Colon (tissue), 2 donors: ENCODE results near the gene ARL9.

Experiments used
- FAIRE-seq: peaks from 2 replicates; lab custom pipeline; 2012; peaks lifted over from hg19 to GRCh38; lab: Jason Lieb, UNC
- donor health status: control.
- donor health status: control.

ARL9 gene

GRCh38 chr4:56531823-56532222 is 26.2 kb downstream of the ARL9 start:
- no peak for FAIRE-seq

GRCh38 chr4:56532239-56532638 is 26.6 kb downstream of the ARL9 start:
- FAIRE-seq = no peak

GRCh38 chr4:56535915-56536314 is 30.3 kb downstream of the ARL9 start:
- FAIRE-seq = no peak

DNA sequence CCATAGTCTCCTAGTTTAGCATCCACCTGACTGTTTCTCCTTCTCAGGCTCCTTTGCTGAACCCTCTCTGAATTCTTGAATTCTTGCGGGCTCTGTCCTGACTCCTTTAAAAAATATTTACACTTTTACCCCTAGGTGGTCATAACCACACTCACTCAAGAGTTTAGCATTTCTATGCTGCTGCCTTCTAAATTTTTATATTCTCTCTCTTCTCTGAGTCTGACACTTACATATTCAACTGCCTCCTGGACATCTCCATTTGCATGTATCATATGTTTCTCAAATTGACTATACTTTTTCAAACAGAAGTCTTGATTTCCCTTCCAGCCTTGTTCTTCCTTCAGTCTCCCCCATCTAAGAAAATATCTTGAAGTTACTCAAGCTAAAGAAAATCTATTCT is 31.6 kb downstream of the ARL9 start:
- no peak for FAIRE-seq

DNA sequence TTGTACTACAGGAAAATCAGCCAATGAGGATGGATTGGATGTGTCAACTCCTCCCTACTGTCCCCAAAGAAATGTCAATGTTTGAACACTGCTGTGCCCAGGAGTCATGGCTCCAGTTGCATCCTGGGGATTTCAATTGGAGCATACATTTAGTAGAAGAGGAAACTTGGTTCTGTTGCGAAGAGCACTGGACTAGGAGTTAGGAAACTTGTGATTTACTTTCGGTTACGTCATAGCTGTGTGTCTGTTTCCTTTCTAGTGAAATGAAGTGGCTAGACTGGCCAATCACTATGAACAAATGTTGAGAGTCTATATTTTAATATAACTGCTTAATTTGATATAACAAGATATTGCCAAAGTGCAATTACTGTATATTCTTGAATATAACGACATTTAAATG is 35.2 kb downstream of the ARL9 start:
- FAIRE-seq = no peak

DNA sequence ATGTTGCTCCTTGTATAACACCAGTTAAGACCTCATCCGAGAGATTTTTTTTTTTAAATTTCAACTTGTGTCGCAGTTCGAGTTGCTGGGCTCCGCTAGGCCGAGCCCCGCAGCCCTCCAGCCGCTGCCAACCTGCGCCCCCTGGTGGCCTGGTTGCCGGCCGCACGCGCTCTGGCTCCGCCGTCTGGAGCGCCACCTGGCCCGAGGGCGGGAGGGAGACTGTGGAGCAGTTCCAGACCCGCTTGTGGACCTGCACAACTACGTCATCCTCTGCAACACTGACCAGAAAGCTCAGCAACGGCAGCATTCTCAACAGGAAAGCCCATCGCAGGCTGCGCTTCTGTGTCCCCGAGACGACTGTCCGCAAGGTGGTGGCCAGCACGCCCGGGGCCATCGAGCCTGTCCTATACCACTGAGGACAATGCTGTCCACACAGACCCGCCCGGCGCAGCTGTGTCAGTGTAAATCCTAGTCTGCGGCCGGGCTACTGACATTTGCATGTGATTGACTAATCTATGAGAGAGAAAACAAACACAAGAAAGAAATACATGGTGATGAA is 39.1 kb downstream of the ARL9 start:
- FAIRE-seq = no peak

DNA sequence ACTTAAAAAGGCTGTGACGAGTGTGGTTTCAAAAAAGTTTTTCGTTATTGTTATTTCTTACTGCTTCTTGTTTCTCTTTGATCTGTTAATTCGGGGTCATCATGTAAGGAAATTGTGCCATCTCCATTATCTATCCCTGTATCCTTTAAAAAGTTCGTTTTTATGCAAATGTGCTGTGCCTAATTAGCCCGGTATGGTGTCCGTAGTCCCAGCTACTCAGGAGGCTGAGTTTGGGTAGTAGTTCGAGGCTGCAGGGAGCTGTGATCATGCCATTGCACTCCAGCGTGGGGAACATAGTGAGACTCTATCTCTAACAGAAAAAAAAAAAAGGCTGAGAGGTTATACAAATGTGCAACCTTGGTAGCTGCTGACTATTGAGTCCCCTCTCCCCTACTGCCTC is 45.1 kb downstream of the ARL9 start:
- no peak for FAIRE-seq

GRCh38 chr4:56551516-56551915 is 45.9 kb downstream of the ARL9 start:
- FAIRE-seq = no peak

GRCh38 chr4:56552273-56552672 is 46.7 kb downstream of the ARL9 start:
- no peak for FAIRE-seq

DNA sequence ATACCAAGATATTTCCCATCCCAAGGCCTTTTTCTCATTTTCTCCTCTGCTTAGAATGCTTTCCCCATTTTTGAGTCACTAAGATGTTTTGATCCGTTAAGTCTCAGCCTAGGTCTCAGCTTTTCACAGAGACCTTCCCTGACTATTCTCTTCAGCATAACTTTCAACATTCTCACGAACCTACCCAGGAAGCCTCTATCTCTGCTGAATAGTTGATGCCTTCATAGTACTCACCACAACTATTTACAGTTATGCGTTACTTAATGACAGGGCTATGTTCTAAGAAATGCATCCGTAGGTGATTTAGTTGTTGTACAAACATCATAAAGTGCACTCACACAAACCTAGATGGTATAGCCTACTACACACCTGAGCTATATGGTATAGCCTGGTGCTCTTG is 64.5 kb downstream of the ARL9 start:
- FAIRE-seq = no peak
